ENCODE measurements around the gene SLC22A7.
"Not testable (repeated sequence)": the region's sequence is repeated elsewhere in the genome, so short reads cannot be mapped to it uniquely, and the experiment has no call there.

The SLC22A7 gene

GRCh38 chr6:43346243-43346642 lies 48.2 kb downstream of the SLC22A7 start:
- ChIA-PET POLR2A (interaction anchor here (0.6 to 0.7 kb wide), 2 partner anchors 12 to 90 kb away, joined by 3 read pairs; no protein-coding TSS in a partner anchor), CTCF (interaction anchor here (1.2 to 2.2 kb wide), 2 partner anchors 11 to 12 kb away, joined by 5 to 9 read pairs; no protein-coding TSS in a partner anchor)
- peak; percentile 54; the same call in 1 of the 2 replicates for TF ChIP-seq ZNF121 (tag by site-specific recombination; IDR thresholded peaks at IDR 0.05)
- H3K4me1 ChIP-seq (ENCODE audit: control insufficient read depth, insufficient read depth, low read length); H3K4me3 ChIP-seq (ENCODE audit: low read depth, low read length); H3K9me3 ChIP-seq (ENCODE audit: control insufficient read depth, insufficient read depth, low read depth, low read length); H3K27ac ChIP-seq (ENCODE audit: extremely low read depth, low read depth, low read length): not testable (repeated sequence)
- H3K36me3 ChIP-seq (ENCODE audit: control insufficient read depth in 2 of 2, insufficient read depth in 1 of 2, low read length in 2 of 2), result peaks cover 88% of the 10 kb centered on the region in 2 experiments

DNA sequence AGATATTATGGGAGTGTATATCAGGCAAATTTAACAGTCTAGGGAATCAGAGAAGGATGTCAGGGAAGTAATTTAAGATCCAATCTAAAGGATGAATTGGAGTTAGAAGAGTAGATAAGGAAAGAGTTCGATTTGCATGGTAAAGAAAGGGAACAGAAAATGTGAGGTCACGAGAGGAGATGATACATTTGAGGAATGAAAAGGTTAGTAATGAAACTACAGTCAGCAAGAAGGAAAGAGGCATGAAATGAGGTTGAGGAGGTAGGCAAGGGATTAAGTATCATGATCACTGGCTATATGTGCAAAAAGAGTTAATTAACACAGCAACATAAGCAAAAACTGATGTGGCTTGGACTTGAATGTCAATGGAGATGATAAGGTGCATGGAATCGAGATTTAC lies 49.0 kb downstream of the SLC22A7 start:
- ChIA-PET CTCF (interaction anchor here (1.2 kb wide), 1 partner anchor 11 kb away, joined by 5 read pairs; no protein-coding TSS in a partner anchor), POLR2A (interaction anchor here (0.6 kb wide), 1 partner anchor 13 kb away, joined by 3 read pairs; no protein-coding TSS in a partner anchor)
- H3K9me3 ChIP-seq (ENCODE audit: control insufficient read depth, insufficient read depth, low read depth, low read length), result no peaks in the 10 kb centered on the region
- H3K4me1 ChIP-seq (ENCODE audit: control insufficient read depth, insufficient read depth, low read length), result no peaks in the 10 kb centered on the region
- H3K4me3 ChIP-seq (ENCODE audit: low read depth, low read length), result no peak overlapping the region
- no peak overlapping the region for H3K27ac ChIP-seq (ENCODE audit: extremely low read depth, low read depth, low read length)
- H3K36me3 ChIP-seq (ENCODE audit: control insufficient read depth in 2 of 2, insufficient read depth in 1 of 2, low read length in 2 of 2), result peaks cover 86 to 88% of the 10 kb centered on the region in 2 experiments
- no peak for TF ChIP-seq ZNF777 (tag by site-specific recombination; IDR thresholded peaks at IDR 0.05; ENCODE audit: borderline replicate concordance)
- TF ChIP-seq ZNF571 (tag by site-specific recombination; IDR thresholded peaks at IDR 0.05), result no peak
- TF ChIP-seq SP3 (tag by site-specific recombination; IDR thresholded peaks at IDR 0.05), result no peak
- TF ChIP-seq YY1 (tag by site-specific recombination; IDR thresholded peaks at IDR 0.05), result no peak
- TF ChIP-seq KLF16 (tag by site-specific recombination; IDR thresholded peaks at IDR 0.05), result no peak
- TF ChIP-seq ZNF704 (tag by site-specific recombination; IDR thresholded peaks at IDR 0.05), result no peak
- TF ChIP-seq ZNF280C (tag by site-specific recombination; IDR thresholded peaks at IDR 0.05), result no peak
- no peak for TF ChIP-seq SALL2 (tag by site-specific recombination; IDR thresholded peaks at IDR 0.05; ENCODE audit: borderline replicate concordance)
- no peak for TF ChIP-seq ZNF561 (tag by site-specific recombination; IDR thresholded peaks at IDR 0.05; ENCODE audit: borderline replicate concordance)
- TF ChIP-seq YY2 (tag by site-specific recombination; IDR thresholded peaks at IDR 0.05), result no peak
- no peak for TF ChIP-seq ZNF132 (tag by site-specific recombination; IDR thresholded peaks at IDR 0.05; ENCODE audit: borderline replicate concordance)

- TF ChIP-seq HOXA7 (CRISPR knock-in tag; IDR thresholded peaks at IDR 0.05; ENCODE audit: borderline replicate concordance) (no peak), ZNF16 (tag by site-specific recombination; IDR thresholded peaks at IDR 0.05; ENCODE audit: low read depth) (no peak), ZNF2 (tag by site-specific recombination; IDR thresholded peaks at IDR 0.05) (no peak), PRDM6 (tag by site-specific recombination; IDR thresholded peaks at IDR 0.05) (no peak), PBX3 (CRISPR knock-in tag; IDR thresholded peaks at IDR 0.05) (no peak), ZNF157 (tag by site-specific recombination; IDR thresholded peaks at IDR 0.05) (no peak), ZNF747 (tag by site-specific recombination; IDR thresholded peaks at IDR 0.05) (no peak)
- TF ChIP-seq, protein P1, sequence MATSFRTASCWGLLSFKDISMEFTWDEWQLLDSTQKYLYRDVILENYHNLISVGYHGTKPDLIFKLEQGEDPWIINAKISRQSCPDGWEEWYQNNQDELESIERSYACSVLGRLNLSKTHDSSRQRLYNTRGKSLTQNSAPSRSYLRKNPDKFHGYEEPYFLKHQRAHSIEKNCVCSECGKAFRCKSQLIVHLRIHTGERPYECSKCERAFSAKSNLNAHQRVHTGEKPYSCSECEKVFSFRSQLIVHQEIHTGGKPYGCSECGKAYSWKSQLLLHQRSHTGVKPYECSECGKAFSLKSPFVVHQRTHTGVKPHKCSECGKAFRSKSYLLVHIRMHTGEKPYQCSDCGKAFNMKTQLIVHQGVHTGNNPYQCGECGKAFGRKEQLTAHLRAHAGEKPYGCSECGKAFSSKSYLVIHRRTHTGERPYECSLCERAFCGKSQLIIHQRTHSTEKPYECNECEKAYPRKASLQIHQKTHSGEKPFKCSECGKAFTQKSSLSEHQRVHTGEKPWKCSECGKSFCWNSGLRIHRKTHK (tag by site-specific recombination; IDR thresholded peaks at IDR 0.05), result no peak
- TF ChIP-seq, protein P2, sequence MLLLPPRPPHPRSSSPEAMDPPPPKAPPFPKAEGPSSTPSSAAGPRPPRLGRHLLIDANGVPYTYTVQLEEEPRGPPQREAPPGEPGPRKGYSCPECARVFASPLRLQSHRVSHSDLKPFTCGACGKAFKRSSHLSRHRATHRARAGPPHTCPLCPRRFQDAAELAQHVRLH (tag by site-specific recombination; IDR thresholded peaks at IDR 0.05), result no peak
- Histone ChIP-seq H3K36me3 (ENCODE audit: control insufficient read depth in 2 of 2, insufficient read depth in 1 of 2, low read length in 2 of 2) (peaks cover 82 to 88% of the 10 kb centered on the region in 2 experiments), H3K9me3 (ENCODE audit: control insufficient read depth, insufficient read depth, low read depth, low read length) (no peaks in the 10 kb centered on the region), H3K4me1 (ENCODE audit: control insufficient read depth, insufficient read depth, low read length) (no peaks in the 10 kb centered on the region), H3K27ac (ENCODE audit: extremely low read depth, low read depth, low read length) (no peak overlapping the region), H3K4me3 (ENCODE audit: low read depth, low read length) (no peak overlapping the region)
- CTCF ChIA-PET, result no interaction called here
- POLR2A ChIA-PET, result no interaction called here
Observed at GRCh38 chr6:43347444-43347843, 49.4 kb downstream of the SLC22A7 start.

Data from HEK293 (cell line).